ENCODE results near the gene EPC2.

Gene EPC2

GRCh38 chr2:148643998-148644882 lies at the start of gene EPC2:
Gene EPC2, plus strand, starts transcription at chr2:148644751. Its CDS starts 267 bp downstream, at chr2:148645018.
- peak; percentile 90 for DNase-seq

- no peak for DNase-seq
These were observed 48.5 kb upstream of the EPC2 start for GRCh38 chr2:148596018-148596417.

GRCh38 chr2:148599109-148599991 lies 45.2 kb upstream of the EPC2 start:
- no peak for DNase-seq

- DNase-seq = no peak
These were observed 41.5 kb upstream of the EPC2 start for GRCh38 chr2:148602885-148603561.

GRCh38 chr2:148603562-148603920 lies 41.0 kb upstream of the EPC2 start:
- DNase-seq = no peak

- no peak for DNase-seq
These were observed 39.6 kb upstream of the EPC2 start for GRCh38 chr2:148604927-148605326.

- no peak for DNase-seq
These were observed 37.0 kb upstream of the EPC2 start for GRCh38 chr2:148607566-148607965.

GRCh38 chr2:148613231-148614013 lies 31.1 kb upstream of the EPC2 start:
- no peak for DNase-seq

- no peak for DNase-seq
These were observed 30.6 kb upstream of the EPC2 start for GRCh38 chr2:148614014-148614321.

- DNase-seq = no peak
These were observed 30.1 kb upstream of the EPC2 start for GRCh38 chr2:148614322-148615049.

- DNase-seq = no peak
These were observed 29.1 kb upstream of the EPC2 start for GRCh38 chr2:148615381-148615841.

- no peak for DNase-seq
These were observed 27.9 kb upstream of the EPC2 start for GRCh38 chr2:148616662-148617061.

GRCh38 chr2:148617219-148617618 lies 27.3 kb upstream of the EPC2 start:
- DNase-seq = no peak

- DNase-seq = no peak
These were observed 24.9 kb upstream of the EPC2 start for GRCh38 chr2:148619560-148620195.

GRCh38 chr2:148622366-148622765 lies 22.2 kb upstream of the EPC2 start:
- DNase-seq = no peak

- DNase-seq = no peak
These were observed 21.5 kb upstream of the EPC2 start for GRCh38 chr2:148623086-148623485.

GRCh38 chr2:148627224-148627623 lies 17.3 kb upstream of the EPC2 start:
- no peak for DNase-seq

- no peak for DNase-seq
These were observed 9.8 kb upstream of the EPC2 start for GRCh38 chr2:148634749-148635148.

GRCh38 chr2:148638543-148638942 lies 6.0 kb upstream of the EPC2 start:
- DNase-seq = no peak

GRCh38 chr2:148640767-148641166 lies 3.8 kb upstream of the EPC2 start:
- peak; percentile 32 for DNase-seq

- DNase-seq = peak; percentile 10
These were observed 2.3 kb upstream of the EPC2 start for GRCh38 chr2:148642112-148642744.
